ENCODE data around the gene NME4.

The NME4 gene

DNA sequence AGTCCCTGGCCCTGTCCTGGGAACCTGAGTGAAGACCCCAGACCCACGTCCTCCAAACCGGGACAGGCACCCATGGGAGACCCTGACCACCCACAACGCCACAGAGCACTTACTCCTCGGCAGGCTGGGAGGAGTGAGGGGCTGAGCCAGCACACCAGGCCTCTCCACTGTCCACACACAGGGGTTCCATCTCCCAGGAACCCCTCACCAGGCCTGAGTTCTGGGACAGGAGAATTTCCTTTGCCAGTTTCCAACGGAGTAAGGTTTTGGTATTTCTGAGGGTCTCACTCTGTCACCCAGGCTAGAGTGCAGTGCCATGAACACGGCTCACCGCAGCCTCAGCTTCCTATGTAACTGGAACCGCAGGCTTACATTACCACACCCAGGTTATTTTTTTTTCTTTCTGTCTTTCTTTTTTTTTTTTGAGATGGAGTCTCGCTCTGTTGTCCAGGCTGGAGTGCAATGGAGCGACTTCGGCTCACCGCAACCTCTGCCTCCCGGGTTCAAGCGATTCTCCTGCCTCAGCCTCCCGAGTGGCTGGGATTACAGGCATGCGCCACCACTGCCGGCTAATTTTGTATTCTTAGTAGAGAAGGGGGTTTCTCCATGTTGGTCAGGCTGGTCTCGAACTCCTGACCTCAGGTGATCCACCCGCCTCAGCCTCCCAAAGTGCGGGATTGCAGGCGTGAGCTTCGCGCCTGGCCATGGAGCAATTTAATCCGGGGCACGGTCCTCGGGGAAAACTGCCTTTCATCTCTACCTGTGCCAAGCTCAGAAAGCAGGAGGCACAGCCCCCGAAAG is 16.8 kb upstream of the NME4 start:
- H3K4me3 ChIP-seq (ENCODE audit: low read depth, low read length) = peak overlapping the region; percentile 81
- in situ Hi-C loops (cut with HindIII; ENCODE audit: low sequenced_read_pairs) = no loop called here
- no peak for DNase-seq (ENCODE audit: low read depth)
- TF ChIP-seq, protein P1, sequence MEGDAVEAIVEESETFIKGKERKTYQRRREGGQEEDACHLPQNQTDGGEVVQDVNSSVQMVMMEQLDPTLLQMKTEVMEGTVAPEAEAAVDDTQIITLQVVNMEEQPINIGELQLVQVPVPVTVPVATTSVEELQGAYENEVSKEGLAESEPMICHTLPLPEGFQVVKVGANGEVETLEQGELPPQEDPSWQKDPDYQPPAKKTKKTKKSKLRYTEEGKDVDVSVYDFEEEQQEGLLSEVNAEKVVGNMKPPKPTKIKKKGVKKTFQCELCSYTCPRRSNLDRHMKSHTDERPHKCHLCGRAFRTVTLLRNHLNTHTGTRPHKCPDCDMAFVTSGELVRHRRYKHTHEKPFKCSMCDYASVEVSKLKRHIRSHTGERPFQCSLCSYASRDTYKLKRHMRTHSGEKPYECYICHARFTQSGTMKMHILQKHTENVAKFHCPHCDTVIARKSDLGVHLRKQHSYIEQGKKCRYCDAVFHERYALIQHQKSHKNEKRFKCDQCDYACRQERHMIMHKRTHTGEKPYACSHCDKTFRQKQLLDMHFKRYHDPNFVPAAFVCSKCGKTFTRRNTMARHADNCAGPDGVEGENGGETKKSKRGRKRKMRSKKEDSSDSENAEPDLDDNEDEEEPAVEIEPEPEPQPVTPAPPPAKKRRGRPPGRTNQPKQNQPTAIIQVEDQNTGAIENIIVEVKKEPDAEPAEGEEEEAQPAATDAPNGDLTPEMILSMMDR (IDR thresholded peaks at IDR 0.05; ENCODE audit: low read depth, low read length, missing control alignments) = no peak

- no peak for DNase-seq (ENCODE audit: low read depth)
- peak overlapping the region; percentile 81 for H3K4me3 ChIP-seq (ENCODE audit: low read depth, low read length)
- in situ Hi-C loops (cut with HindIII; ENCODE audit: low sequenced_read_pairs) = no loop called here
Observed at GRCh38 chr16:380762-381011, 16.3 kb upstream of the NME4 start.

GRCh38 chr16:381012-381788 is 15.8 kb upstream of the NME4 start:
- H3K4me3 ChIP-seq (ENCODE audit: low read depth, low read length) = peak overlapping the region; percentile 81
- TF ChIP-seq, protein P1 (IDR thresholded peaks at IDR 0.05; ENCODE audit: low read depth, low read length, missing control alignments) = no peak
- in situ Hi-C loops (cut with HindIII; ENCODE audit: low sequenced_read_pairs) = no loop called here
- DNase-seq (ENCODE audit: low read depth) = no peak

More at GRCh38 chr16:380762-381011, 16.3 kb upstream of the NME4 start:
- TF ChIP-seq, protein P1 (IDR thresholded peaks at IDR 0.05; ENCODE audit: low read depth, low read length, missing control alignments) = no peak

DNA sequence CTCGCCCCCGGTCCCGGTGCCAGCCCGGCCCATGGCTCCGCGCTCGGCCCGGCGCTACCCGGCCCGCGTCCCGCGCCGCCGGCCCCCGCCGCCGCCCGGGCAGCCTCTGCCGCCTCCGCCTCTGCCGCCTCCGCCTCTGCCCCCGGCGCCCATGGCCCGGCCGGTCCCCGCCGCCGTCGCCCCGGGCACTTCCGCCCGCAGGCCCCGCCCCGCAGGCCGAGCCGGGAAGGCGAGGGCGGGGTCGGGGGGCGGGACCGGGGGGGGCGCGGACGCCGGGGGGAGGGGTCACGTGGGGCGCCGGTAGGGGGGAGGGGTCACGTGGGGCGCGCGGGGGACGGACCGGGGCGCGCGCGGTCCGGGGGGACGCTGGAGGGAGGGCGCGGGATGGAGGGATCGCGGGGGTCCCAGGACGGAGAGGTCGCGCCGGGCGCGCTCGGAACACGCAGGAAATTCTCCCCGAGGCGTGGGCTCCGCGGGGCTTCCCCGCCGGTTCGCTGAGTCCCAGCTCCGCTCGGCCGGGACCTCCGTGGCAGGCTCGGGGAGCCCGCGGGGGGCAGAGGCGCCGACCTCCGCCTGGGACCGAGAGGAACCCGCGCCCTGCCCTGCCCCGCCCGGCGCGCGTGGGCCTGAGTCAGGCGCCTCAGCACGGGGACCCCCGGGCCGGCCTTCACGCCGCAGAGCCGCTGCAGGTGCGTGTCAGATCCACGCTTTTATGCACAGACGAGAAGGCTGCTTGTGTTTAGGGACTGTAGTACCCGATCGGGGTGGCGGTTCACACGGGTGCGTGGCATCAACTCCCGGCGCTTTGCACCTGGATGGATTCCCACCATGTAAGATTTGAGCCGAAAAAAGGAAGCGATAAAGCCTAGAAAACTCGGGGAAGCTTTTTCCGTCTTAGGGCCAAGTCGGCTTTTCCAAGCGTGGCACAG is 14.9 kb upstream of the NME4 start, which contains the start of gene PGAP6:
Gene PGAP6, minus strand, starts transcription at position 190 of the 929 bp plus-strand sequence. Its CDS starts 157 bp downstream, at position 33.
- in situ Hi-C loops (cut with HindIII; ENCODE audit: low sequenced_read_pairs) = no loop called here
- peak within 1 kb of the TSS; percentile 81 for H3K4me3 ChIP-seq (ENCODE audit: low read depth, low read length)
- no peak for DNase-seq (ENCODE audit: low read depth)
- TF ChIP-seq, protein P1 (IDR thresholded peaks at IDR 0.05; ENCODE audit: low read depth, low read length, missing control alignments) = no peak

GRCh38 chr16:383326-384051 is 13.5 kb upstream of the NME4 start:
- no peak overlapping the region for H3K4me3 ChIP-seq (ENCODE audit: low read depth, low read length)
- in situ Hi-C loops (cut with HindIII; ENCODE audit: low sequenced_read_pairs) = no loop called here
- DNase-seq (ENCODE audit: low read depth) = no peak
- TF ChIP-seq, protein P1 (IDR thresholded peaks at IDR 0.05; ENCODE audit: low read depth, low read length, missing control alignments) = no peak

All from astrocyte of the cerebellum (primary cell).